GM12878 (cell line): ENCODE results near the gene TMA16. TPM values are rescaled to one million over a fixed set of nuclear protein-coding genes. Genes with fewer than 3 reads are reported as not detected.
A peak's percentile ranks its signal among the peaks of the same experiment; 100 is the strongest.

Source experiments
- CBFB ChIP-seq: IDR thresholded peaks from 2 replicates; pipeline ENCODE4 v1.6.1; 2016; ENCODE audit warnings: antibody characterized with exemption, low read depth
- CHD1 ChIP-seq: IDR thresholded peaks from 2 replicates; pipeline ENCODE4 v1.6.1; 2012; ENCODE audit warnings: low read depth, low read length, improper control_type of control experiment
- ESRRA ChIP-seq: IDR thresholded peaks from 2 replicates; pipeline ENCODE4 v1.6.1; 2012; ENCODE audit warnings: mild to moderate bottlenecking, low read length, improper control_type of control experiment
- JUNB ChIP-seq: IDR thresholded peaks from 2 replicates; pipeline ENCODE4 v1.6.1; 2016; ENCODE audit warnings: antibody characterized with exemption, mild to moderate bottlenecking
- POLR2A ChIP-seq: IDR thresholded peaks from 2 replicates; pipeline ENCODE4 v1.6.1; 2011; ENCODE audit warnings: low read depth, mild to moderate bottlenecking, low read length
- RB1 ChIP-seq: fragments of 450-650 bp; formaldehyde crosslinking; IDR thresholded peaks from 2 replicates; pipeline ENCODE4 v1.6.1; 2017; ENCODE audit warnings: mild to moderate bottlenecking, borderline replicate concordance
- SIN3A ChIP-seq: IDR thresholded peaks from 2 replicates; pipeline ENCODE4 v1.6.1; 2012; ENCODE audit warnings: low read depth, low read length, improper control_type of control experiment
- SMAD5 ChIP-seq: IDR thresholded peaks from 2 replicates; pipeline ENCODE4 v1.6.1; 2016; ENCODE audit warnings: antibody characterized with exemption, low read depth
- SPI1 ChIP-seq: IDR thresholded peaks from 2 replicates; pipeline ENCODE4 v1.6.1; 2011; ENCODE audit warnings: low read depth, mild to moderate bottlenecking, low read length, moderate library complexity, borderline replicate concordance; ENCODE audit not compliant: insufficient read depth
- polyA plus RNA-seq, 11 experiments: library from polyadenylated mRNA; depleted of rRNA in 4 of 11; unstranded in 6 of 11; stranded (reverse) in 5 of 11; fragments of >200 nt; fragmentation: Nextera tagmentation in 4 of 11; fragmentation: Illumina TruSeq in 1 of 11; extraction: Ambion mirVana in 4 of 11; extraction: Trizol in 1 of 11; gene quantifications; 1 replicate in 1 of 11; 2 replicates in 10 of 11; pipeline versions ENCODE4 v1.2.1 to v1.2.3, GENCODE V29; 2011 to 2016; ENCODE audit warnings: inconsistent platforms in 2 of 11, missing spikeins in 2 of 11, low read depth in 1 of 11
- total RNA-seq, 4 experiments: library from RNA; depleted of rRNA in 3 of 4; stranded (reverse); fragments of >200 nt in 3 of 4; fragmentation: Illumina TruSeq in 1 of 4; extraction: Trizol in 1 of 4; gene quantifications; 2 replicates each; pipeline versions ENCODE4 v1.2.1 to v1.2.3, GENCODE V29; 2013 to 2021
- TF ChIP-seq, protein P1 (sequence below): fragments of 450-650 bp; IDR thresholded peaks from 2 replicates; pipeline ENCODE4 v1.6.1; 2017; ENCODE audit warnings: mild to moderate bottlenecking, low read depth, inconsistent platforms; ENCODE audit not compliant: poor library complexity, severe bottlenecking
- TF ChIP-seq, protein P2 (sequence below): IDR thresholded peaks from 2 replicates; pipeline ENCODE4 v1.6.1; 2012; ENCODE audit warnings: low read depth, low read length, improper control_type of control experiment
- TF ChIP-seq, protein P3 (sequence below): IDR thresholded peaks from 2 replicates; pipeline ENCODE4 v1.6.1; 2012; ENCODE audit warnings: mild to moderate bottlenecking, low read depth, low read length
- TF ChIP-seq, protein P4 (sequence below): fragments of 150-350 bp; IDR thresholded peaks from 2 replicates; pipeline ENCODE4 v1.6.1; 2016; ENCODE audit warnings: low read depth, low read length
- TF ChIP-seq, protein P5 (sequence below): IDR thresholded peaks from 2 replicates; pipeline ENCODE4 v1.6.1; 2012; ENCODE audit warnings: low read depth, low read length, improper control_type of control experiment
- TF ChIP-seq, protein P6 (sequence below): fragments of 450-650 bp; IDR thresholded peaks from 2 replicates; pipeline ENCODE4 v1.6.1; 2017; ENCODE audit warnings: antibody characterized with exemption, mild to moderate bottlenecking, moderate library complexity

The TMA16 gene
- total and polyA plus RNA-seq, 10 of the 15 experiments (the other 5 are each of a cell fraction or from before 2014, with no cell fraction given) = 37.9 to 91.0 (median 55.8) TPM

DNA sequence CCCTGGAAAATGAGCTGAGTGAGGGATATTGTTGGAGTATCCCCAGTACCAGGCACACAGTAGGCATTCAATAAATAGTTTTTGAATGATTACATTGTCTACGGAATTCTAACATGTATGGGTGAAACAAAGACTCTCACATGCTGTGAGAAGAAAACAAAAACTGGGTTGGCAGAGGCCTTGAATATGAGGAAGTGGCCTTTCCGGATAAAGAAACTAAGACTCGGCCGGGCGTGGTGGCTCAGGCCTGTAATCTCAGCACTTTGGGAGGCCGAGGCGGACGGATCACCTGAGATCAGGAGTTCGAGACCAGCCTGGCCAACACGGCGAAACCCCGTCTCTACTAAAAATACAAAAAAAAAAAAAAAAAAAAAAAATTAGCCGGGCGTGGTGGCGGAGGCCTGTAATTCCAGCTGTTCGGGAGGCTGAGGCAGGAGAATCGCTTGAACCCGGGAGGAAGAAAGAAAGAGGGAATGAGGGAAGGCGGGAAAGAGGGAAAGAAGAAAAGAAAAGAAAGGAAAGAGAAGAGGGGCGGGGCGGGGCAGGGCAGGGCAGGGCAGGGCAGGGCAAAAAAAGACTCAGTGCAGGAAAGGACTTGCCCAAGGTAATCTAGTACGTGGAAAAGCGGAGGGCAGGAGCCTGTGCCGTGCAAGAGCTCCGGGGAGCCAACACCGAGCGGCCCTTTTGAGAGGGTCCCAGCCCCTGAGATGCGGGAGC, 689 bp upstream of the TMA16 start (continued):
- TF ChIP-seq, protein P1, sequence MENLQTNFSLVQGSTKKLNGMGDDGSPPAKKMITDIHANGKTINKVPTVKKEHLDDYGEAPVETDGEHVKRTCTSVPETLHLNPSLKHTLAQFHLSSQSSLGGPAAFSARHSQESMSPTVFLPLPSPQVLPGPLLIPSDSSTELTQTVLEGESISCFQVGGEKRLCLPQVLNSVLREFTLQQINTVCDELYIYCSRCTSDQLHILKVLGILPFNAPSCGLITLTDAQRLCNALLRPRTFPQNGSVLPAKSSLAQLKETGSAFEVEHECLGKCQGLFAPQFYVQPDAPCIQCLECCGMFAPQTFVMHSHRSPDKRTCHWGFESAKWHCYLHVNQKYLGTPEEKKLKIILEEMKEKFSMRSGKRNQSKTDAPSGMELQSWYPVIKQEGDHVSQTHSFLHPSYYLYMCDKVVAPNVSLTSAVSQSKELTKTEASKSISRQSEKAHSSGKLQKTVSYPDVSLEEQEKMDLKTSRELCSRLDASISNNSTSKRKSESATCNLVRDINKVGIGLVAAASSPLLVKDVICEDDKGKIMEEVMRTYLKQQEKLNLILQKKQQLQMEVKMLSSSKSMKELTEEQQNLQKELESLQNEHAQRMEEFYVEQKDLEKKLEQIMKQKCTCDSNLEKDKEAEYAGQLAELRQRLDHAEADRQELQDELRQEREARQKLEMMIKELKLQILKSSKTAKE = no peak
- TF ChIP-seq, protein P2, sequence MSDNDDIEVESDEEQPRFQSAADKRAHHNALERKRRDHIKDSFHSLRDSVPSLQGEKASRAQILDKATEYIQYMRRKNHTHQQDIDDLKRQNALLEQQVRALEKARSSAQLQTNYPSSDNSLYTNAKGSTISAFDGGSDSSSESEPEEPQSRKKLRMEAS = no peak
- TF ChIP-seq, protein P3, sequence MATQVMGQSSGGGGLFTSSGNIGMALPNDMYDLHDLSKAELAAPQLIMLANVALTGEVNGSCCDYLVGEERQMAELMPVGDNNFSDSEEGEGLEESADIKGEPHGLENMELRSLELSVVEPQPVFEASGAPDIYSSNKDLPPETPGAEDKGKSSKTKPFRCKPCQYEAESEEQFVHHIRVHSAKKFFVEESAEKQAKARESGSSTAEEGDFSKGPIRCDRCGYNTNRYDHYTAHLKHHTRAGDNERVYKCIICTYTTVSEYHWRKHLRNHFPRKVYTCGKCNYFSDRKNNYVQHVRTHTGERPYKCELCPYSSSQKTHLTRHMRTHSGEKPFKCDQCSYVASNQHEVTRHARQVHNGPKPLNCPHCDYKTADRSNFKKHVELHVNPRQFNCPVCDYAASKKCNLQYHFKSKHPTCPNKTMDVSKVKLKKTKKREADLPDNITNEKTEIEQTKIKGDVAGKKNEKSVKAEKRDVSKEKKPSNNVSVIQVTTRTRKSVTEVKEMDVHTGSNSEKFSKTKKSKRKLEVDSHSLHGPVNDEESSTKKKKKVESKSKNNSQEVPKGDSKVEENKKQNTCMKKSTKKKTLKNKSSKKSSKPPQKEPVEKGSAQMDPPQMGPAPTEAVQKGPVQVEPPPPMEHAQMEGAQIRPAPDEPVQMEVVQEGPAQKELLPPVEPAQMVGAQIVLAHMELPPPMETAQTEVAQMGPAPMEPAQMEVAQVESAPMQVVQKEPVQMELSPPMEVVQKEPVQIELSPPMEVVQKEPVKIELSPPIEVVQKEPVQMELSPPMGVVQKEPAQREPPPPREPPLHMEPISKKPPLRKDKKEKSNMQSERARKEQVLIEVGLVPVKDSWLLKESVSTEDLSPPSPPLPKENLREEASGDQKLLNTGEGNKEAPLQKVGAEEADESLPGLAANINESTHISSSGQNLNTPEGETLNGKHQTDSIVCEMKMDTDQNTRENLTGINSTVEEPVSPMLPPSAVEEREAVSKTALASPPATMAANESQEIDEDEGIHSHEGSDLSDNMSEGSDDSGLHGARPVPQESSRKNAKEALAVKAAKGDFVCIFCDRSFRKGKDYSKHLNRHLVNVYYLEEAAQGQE = no peak
- TF ChIP-seq, protein P4, sequence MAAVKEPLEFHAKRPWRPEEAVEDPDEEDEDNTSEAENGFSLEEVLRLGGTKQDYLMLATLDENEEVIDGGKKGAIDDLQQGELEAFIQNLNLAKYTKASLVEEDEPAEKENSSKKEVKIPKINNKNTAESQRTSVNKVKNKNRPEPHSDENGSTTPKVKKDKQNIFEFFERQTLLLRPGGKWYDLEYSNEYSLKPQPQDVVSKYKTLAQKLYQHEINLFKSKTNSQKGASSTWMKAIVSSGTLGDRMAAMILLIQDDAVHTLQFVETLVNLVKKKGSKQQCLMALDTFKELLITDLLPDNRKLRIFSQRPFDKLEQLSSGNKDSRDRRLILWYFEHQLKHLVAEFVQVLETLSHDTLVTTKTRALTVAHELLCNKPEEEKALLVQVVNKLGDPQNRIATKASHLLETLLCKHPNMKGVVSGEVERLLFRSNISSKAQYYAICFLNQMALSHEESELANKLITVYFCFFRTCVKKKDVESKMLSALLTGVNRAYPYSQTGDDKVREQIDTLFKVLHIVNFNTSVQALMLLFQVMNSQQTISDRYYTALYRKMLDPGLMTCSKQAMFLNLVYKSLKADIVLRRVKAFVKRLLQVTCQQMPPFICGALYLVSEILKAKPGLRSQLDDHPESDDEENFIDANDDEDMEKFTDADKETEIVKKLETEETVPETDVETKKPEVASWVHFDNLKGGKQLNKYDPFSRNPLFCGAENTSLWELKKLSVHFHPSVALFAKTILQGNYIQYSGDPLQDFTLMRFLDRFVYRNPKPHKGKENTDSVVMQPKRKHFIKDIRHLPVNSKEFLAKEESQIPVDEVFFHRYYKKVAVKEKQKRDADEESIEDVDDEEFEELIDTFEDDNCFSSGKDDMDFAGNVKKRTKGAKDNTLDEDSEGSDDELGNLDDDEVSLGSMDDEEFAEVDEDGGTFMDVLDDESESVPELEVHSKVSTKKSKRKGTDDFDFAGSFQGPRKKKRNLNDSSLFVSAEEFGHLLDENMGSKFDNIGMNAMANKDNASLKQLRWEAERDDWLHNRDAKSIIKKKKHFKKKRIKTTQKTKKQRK = no peak
- TF ChIP-seq POLR2A (no peak), SPI1 (peak; percentile 91), CHD1 (no peak; the same call in 1 of the 2 replicates), ESRRA (no peak), SIN3A (no peak), SMAD5 (no peak), JUNB (no peak), RB1 (no peak), CBFB (no peak)
- TF ChIP-seq, protein P5, sequence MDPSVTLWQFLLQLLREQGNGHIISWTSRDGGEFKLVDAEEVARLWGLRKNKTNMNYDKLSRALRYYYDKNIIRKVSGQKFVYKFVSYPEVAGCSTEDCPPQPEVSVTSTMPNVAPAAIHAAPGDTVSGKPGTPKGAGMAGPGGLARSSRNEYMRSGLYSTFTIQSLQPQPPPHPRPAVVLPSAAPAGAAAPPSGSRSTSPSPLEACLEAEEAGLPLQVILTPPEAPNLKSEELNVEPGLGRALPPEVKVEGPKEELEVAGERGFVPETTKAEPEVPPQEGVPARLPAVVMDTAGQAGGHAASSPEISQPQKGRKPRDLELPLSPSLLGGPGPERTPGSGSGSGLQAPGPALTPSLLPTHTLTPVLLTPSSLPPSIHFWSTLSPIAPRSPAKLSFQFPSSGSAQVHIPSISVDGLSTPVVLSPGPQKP = no peak
- TF ChIP-seq, protein P6, sequence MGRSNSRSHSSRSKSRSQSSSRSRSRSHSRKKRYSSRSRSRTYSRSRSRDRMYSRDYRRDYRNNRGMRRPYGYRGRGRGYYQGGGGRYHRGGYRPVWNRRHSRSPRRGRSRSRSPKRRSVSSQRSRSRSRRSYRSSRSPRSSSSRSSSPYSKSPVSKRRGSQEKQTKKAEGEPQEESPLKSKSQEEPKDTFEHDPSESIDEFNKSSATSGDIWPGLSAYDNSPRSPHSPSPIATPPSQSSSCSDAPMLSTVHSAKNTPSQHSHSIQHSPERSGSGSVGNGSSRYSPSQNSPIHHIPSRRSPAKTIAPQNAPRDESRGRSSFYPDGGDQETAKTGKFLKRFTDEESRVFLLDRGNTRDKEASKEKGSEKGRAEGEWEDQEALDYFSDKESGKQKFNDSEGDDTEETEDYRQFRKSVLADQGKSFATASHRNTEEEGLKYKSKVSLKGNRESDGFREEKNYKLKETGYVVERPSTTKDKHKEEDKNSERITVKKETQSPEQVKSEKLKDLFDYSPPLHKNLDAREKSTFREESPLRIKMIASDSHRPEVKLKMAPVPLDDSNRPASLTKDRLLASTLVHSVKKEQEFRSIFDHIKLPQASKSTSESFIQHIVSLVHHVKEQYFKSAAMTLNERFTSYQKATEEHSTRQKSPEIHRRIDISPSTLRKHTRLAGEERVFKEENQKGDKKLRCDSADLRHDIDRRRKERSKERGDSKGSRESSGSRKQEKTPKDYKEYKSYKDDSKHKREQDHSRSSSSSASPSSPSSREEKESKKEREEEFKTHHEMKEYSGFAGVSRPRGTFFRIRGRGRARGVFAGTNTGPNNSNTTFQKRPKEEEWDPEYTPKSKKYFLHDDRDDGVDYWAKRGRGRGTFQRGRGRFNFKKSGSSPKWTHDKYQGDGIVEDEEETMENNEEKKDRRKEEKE = no peak
